Activated CD4-positive, alpha-beta T cell treated with anti-CD3 and anti-CD28 coated beads for 1 hour (primary cell): ENCODE results near the gene UQCRHL.
A peak's percentile ranks its signal among the peaks of the same experiment; 100 is the strongest.
"Not testable (repeated sequence)": the region's sequence is repeated elsewhere in the genome, so short reads cannot be mapped to it uniquely, and the experiment has no call there.

Experiments
- DNase-seq: peaks from one replicate; pipeline ENCODE4 v3.0.0-alpha.2; 2020

Gene UQCRHL

GRCh38 chr1:15807549-15807948 is at the start of gene UQCRHL:
TSS of gene UQCRHL (minus strand) at chr1:15807649. CDS start at chr1:15807649, 0 bp downstream.
- DNase-seq, result not testable (repeated sequence)

GRCh38 chr1:15856888-15857287 is 49.4 kb upstream of the UQCRHL start:
- no peak for DNase-seq

- DNase-seq, result no peak
These were observed 45.4 kb upstream of the UQCRHL start for GRCh38 chr1:15852828-15853302.

GRCh38 chr1:15852036-15852827 is 44.8 kb upstream of the UQCRHL start:
- DNase-seq, result no peak

- no peak for DNase-seq
These were observed 44.0 kb upstream of the UQCRHL start for GRCh38 chr1:15851210-15852035.

GRCh38 chr1:15850471-15851001 is 43.1 kb upstream of the UQCRHL start:
- no peak for DNase-seq

GRCh38 chr1:15849775-15850324 is 42.4 kb upstream of the UQCRHL start:
- no peak for DNase-seq

GRCh38 chr1:15848929-15849774 is 41.7 kb upstream of the UQCRHL start:
- DNase-seq, result peak; percentile 48

- DNase-seq, result peak; percentile 39
These were observed 40.9 kb upstream of the UQCRHL start for GRCh38 chr1:15848143-15848928.

GRCh38 chr1:15847893-15848142 is 40.4 kb upstream of the UQCRHL start:
- DNase-seq, result no peak

GRCh38 chr1:15847100-15847892 is 39.8 kb upstream of the UQCRHL start, which contains the start of gene SPEN:
TSS of gene SPEN (plus strand) at chr1:15847707. CDS start at chr1:15848068, 361 bp downstream.
- peak; percentile 98 for DNase-seq

- DNase-seq, result not testable (repeated sequence)
These were observed 38.6 kb upstream of the UQCRHL start for GRCh38 chr1:15846056-15846455.

GRCh38 chr1:15843826-15844572 is 36.5 kb upstream of the UQCRHL start:
- DNase-seq, result no peak

- DNase-seq, result no peak
These were observed 31.3 kb upstream of the UQCRHL start for GRCh38 chr1:15838721-15839120.

GRCh38 chr1:15837931-15838330 is 30.5 kb upstream of the UQCRHL start:
- no peak for DNase-seq

GRCh38 chr1:15836772-15837669 is 29.6 kb upstream of the UQCRHL start:
- DNase-seq, result peak; percentile 28

- not testable (repeated sequence) for DNase-seq
These were observed 29.0 kb upstream of the UQCRHL start for GRCh38 chr1:15836511-15836771.

GRCh38 chr1:15835741-15836510 is 28.5 kb upstream of the UQCRHL start:
- DNase-seq, result peak; percentile 99
